K562 (cell line): ENCODE data around the gene SYNPR. TPM values are rescaled to one million over a fixed set of nuclear protein-coding genes. Genes with fewer than 3 reads are reported as not detected.

Experiments used
- ATAC-seq: fragments of 200-7000 bp; cut with Tn5 transposase; 3 replicates; pipeline ENCODE4 v1.9.1; 2020; ENCODE audit warnings: moderate library complexity
- BruUV-seq: library from RNA; stranded (reverse); fragments of 400-500 nt; replicated peaks from 2 replicates; lab custom pipeline; 2021; lab: Mats Ljungman, UMichigan
- CTCF ChIA-PET: fragments of 300-600 bp; formaldehyde crosslinking; extraction: SDS; loops from one replicate; lab custom pipeline; 2021; ENCODE audit warnings: low intra/inter-chr PET ratio; lab: Yijun Ruan, JAX
- POLR2A ChIA-PET: fragments of 300-600, 350-650 bp; sonication (Branson Sonifier 250); formaldehyde crosslinking; extraction: SDS; loops from one replicate; lab custom pipeline; 2021; ENCODE audit warnings: antibody characterized with exemption, inconsistent platforms; lab: Yijun Ruan, JAX
- DNase-seq, 4 experiments: peaks; one replicate each; pipeline versions ENCODE4 v3.0.0 to v3.0.0-alpha.2; 2011 to 2018; ENCODE audit warnings: low spot score in 3 of 4, mixed read lengths in 3 of 4; ENCODE audit errors: extremely low read depth in 1 of 4
- FAIRE-seq: peaks from 2 replicates; lab custom pipeline; 2011; peaks lifted over from hg19 to GRCh38; lab: Jason Lieb, UNC
- H2AFZ ChIP-seq: 2 replicates; pipeline ENCODE4 v1.6.0; 2011; ENCODE audit warnings: low read depth, low read length, control low read depth, inconsistent platforms
- H3K27ac ChIP-seq: fragments of 200-600 bp; 3 replicates; pipeline ENCODE4 v1.8.0; 2011; ENCODE audit warnings: low read depth, mild to moderate bottlenecking, control low read depth, inconsistent platforms, low read length, moderate library complexity, mixed read lengths; ENCODE audit errors: extremely low read depth
- H3K27me3 ChIP-seq, 2 experiments: fragments of 300-600 bp in 1 of 2; 2 replicates in 1 of 2; 3 replicates in 1 of 2; pipeline versions ENCODE4 v1.6.0 to v1.8.0; 2011; ENCODE audit warnings: inconsistent platforms in 2 of 2, low read length in 2 of 2, mild to moderate bottlenecking in 1 of 2, mixed read lengths in 1 of 2, moderate library complexity in 1 of 2; ENCODE audit not compliant: control insufficient read depth in 2 of 2, insufficient read depth in 2 of 2
- H3K36me3 ChIP-seq: fragments of 300-600 bp; 3 replicates; pipeline ENCODE4 v1.8.0; 2011; ENCODE audit warnings: mild to moderate bottlenecking, low read length, inconsistent platforms; ENCODE audit not compliant: control insufficient read depth, insufficient read depth
- H3K4me1 ChIP-seq, 2 experiments: fragments of 200-600 bp in 1 of 2; replicated peaks in 1 of 2; 2 replicates in 1 of 2; 3 replicates in 1 of 2; pipeline versions ENCODE4 v1.5.1 to v1.8.0; 2011; ENCODE audit warnings: inconsistent platforms in 2 of 2, low read length in 2 of 2, mild to moderate bottlenecking in 1 of 2, mixed read lengths in 1 of 2, moderate library complexity in 1 of 2; ENCODE audit not compliant: control insufficient read depth in 2 of 2, insufficient read depth in 2 of 2
- H3K4me2 ChIP-seq: 2 replicates; pipeline ENCODE4 v1.6.1; 2011; ENCODE audit warnings: low read length, control low read depth, inconsistent platforms, mixed read lengths; ENCODE audit not compliant: insufficient read depth
- H3K4me3 ChIP-seq: fragments of 200-600 bp; sonication (generic), shearing (Covaris generic); 2 replicates; pipeline ENCODE4 v1.5.1; 2016; ENCODE audit warnings: control low read depth, inconsistent platforms
- H3K79me2 ChIP-seq: fragments of 200-600 bp; 3 replicates; pipeline ENCODE4 v1.8.0; 2011; ENCODE audit warnings: low read length, inconsistent platforms; ENCODE audit not compliant: control insufficient read depth, insufficient read depth
- H3K9ac ChIP-seq, 2 experiments: 2 replicates each; pipeline versions ENCODE4 v1.6.0 to v1.6.1; 2011; ENCODE audit warnings: low read depth in 2 of 2, low read length in 2 of 2, control low read depth in 1 of 2, inconsistent platforms in 1 of 2, mild to moderate bottlenecking in 1 of 2, mixed read lengths in 1 of 2; ENCODE audit not compliant: insufficient read depth in 1 of 2
- H3K9me1 ChIP-seq: one replicate; pipeline ENCODE4 v1.6.0; 2011; ENCODE audit warnings: inconsistent platforms, mild to moderate bottlenecking, low read length, moderate library complexity; ENCODE audit not compliant: control insufficient read depth, insufficient read depth
- H3K9me3 ChIP-seq: replicated peaks from 2 replicates; pipeline ENCODE4 v1.5.1; 2011; ENCODE audit warnings: low read depth, low read length, inconsistent platforms; ENCODE audit not compliant: control insufficient read depth, insufficient read depth
- H4K20me1 ChIP-seq: replicated peaks from 2 replicates; pipeline ENCODE4 v1.6.1; 2011; ENCODE audit warnings: low read length, inconsistent platforms, mixed read lengths; ENCODE audit not compliant: control insufficient read depth, insufficient read depth
- ARNT ChIP-seq, 2 experiments: fragments of 450-650 bp; IDR thresholded peaks; 2 replicates each; pipeline ENCODE4 v1.6.1; 2016; ENCODE audit warnings: mild to moderate bottlenecking in 1 of 2
- CBX2 ChIP-seq: fragments of 200-600 bp; sonication (generic); IDR thresholded peaks from one replicate; pipeline ENCODE4 v1.6.1; 2012; ENCODE audit warnings: mild to moderate bottlenecking, low read length, inconsistent platforms; ENCODE audit not compliant: insufficient read depth, poor library complexity, severe bottlenecking
- HDAC8 ChIP-seq: fragments of 450-650 bp; IDR thresholded peaks from 2 replicates; pipeline ENCODE4 v1.6.1; 2016; ENCODE audit warnings: mild to moderate bottlenecking, missing genetic modification characterization, moderate library complexity, missing compliant biosample characterization
- HDGF ChIP-seq: fragments of 450-650 bp; IDR thresholded peaks from 2 replicates; pipeline ENCODE4 v1.6.1; 2016
- HNRNPL ChIP-seq: fragments of 200-400 bp; formaldehyde crosslinking; IDR thresholded peaks from 2 replicates; pipeline ENCODE4 v1.6.1; 2017; ENCODE audit warnings: low read depth, mild to moderate bottlenecking, low read length
- KAT2B ChIP-seq: IDR thresholded peaks from one replicate; pipeline ENCODE4 v1.6.1; 2012; ENCODE audit warnings: low read depth, mild to moderate bottlenecking, control low read depth, inconsistent platforms, low read length, moderate library complexity
- LEF1 ChIP-seq: fragments of 450-650 bp; IDR thresholded peaks from 2 replicates; pipeline ENCODE4 v1.6.1; 2016; ENCODE audit warnings: mild to moderate bottlenecking
- PHF20 ChIP-seq: fragments of 450-650 bp; IDR thresholded peaks from 2 replicates; pipeline ENCODE4 v1.6.1; 2018; ENCODE audit not compliant: partially characterized antibody
- RNF219 ChIP-seq: fragments of 250-450 bp; sonication (Bioruptor Pico); IDR thresholded peaks from 2 replicates; pipeline ENCODE4 v1.5.0; 2022; ENCODE audit warnings: mild to moderate bottlenecking
- SMARCB1 ChIP-seq: IDR thresholded peaks from 2 replicates; pipeline ENCODE4 v1.6.1; 2011; ENCODE audit warnings: improper control_type of control experiment, low read depth; ENCODE audit not compliant: insufficient read length
- STAG1 ChIP-seq: sonication (generic); formaldehyde crosslinking; IDR thresholded peaks from 2 replicates; pipeline ENCODE4 v1.5.0; 2020; ENCODE audit warnings: missing genetic modification reagents, borderline replicate concordance
- ZNF3 ChIP-seq: fragments of 250-450 bp; sonication (Bioruptor Pico); IDR thresholded peaks from 2 replicates; pipeline ENCODE4 v1.5.0; 2021; ENCODE audit warnings: mild to moderate bottlenecking, moderate library complexity
- ZNF384 ChIP-seq: IDR thresholded peaks from 2 replicates; pipeline ENCODE4 v1.6.1; 2012; ENCODE audit warnings: low read depth, low read length, improper control_type of control experiment
- ZNF76 ChIP-seq: fragments of 250-450 bp; sonication (Bioruptor Pico); IDR thresholded peaks from 2 replicates; pipeline ENCODE4 v1.4.0; 2020; ENCODE audit warnings: mild to moderate bottlenecking, moderate library complexity, borderline replicate concordance
- WGBS: fragments of 100-300 bp; shearing (Covaris generic); methylation state at CpG from one replicate; pipeline ENCODE4 v1.1.6; 2016; ENCODE audit warnings: low coverage, mixed read lengths; ENCODE audit not compliant: insufficient coverage; ENCODE audit errors: missing lambda C conversion rate; 5-methylcytosine and 5-hydroxymethylcytosine counted together
- in situ Hi-C: fragments of 300-500 bp; cut with MboI; formaldehyde crosslinking; loops from 4 replicates; pipeline ENCODE4 v1.15.0; 2018; ENCODE audit warnings: inconsistent platforms, mixed read lengths
- intact Hi-C: fragments of 100-400 bp; cut with micrococcal nuclease; formaldehyde crosslinking; loops from 2 replicates; pipeline ENCODE4 v1.14.2; 2022
- polyA plus RNA-seq, 8 experiments: library from polyadenylated mRNA; depleted of rRNA in 4 of 8; stranded (reverse) in 5 of 8; unstranded in 3 of 8; fragments of >200 nt; fragmentation: Nextera tagmentation in 2 of 8; fragmentation: Illumina TruSeq in 1 of 8; extraction: Ambion mirVana in 2 of 8; extraction: Trizol in 1 of 8; gene quantifications; 2 replicates each; pipeline versions ENCODE4 v1.2.1 to v1.2.3, GENCODE V29; 2011 to 2014; ENCODE audit warnings: inconsistent platforms in 1 of 8, missing spikeins in 1 of 8
- total RNA-seq, 7 experiments: library from RNA; depleted of rRNA in 6 of 7; stranded (reverse); fragments of >200 nt in 6 of 7; fragmentation: Illumina TruSeq in 2 of 7; extraction: Trizol in 2 of 7; gene quantifications; 2 replicates each; pipeline versions ENCODE4 v1.2.1 to v1.2.3, GENCODE V29; 2011 to 2021; ENCODE audit warnings: low replicate concordance in 1 of 7
- TF ChIP-seq, protein P1 (sequence below): fragments of 250-450 bp; sonication (Bioruptor Pico); IDR thresholded peaks from 2 replicates; pipeline ENCODE4 v1.5.1; 2021; ENCODE audit warnings: mild to moderate bottlenecking
- TF ChIP-seq, protein P2 (sequence below): fragments of 450-650 bp; IDR thresholded peaks from 2 replicates; pipeline ENCODE4 v1.6.1; 2016; ENCODE audit warnings: low read depth, mild to moderate bottlenecking, moderate library complexity
- TF ChIP-seq, protein P3 (sequence below): fragments of 450-650 bp; formaldehyde crosslinking; IDR thresholded peaks from 2 replicates; pipeline ENCODE4 v1.4.0; 2022; ENCODE audit warnings: missing genetic modification characterization

Gene SYNPR
- total and polyA plus RNA-seq, 9 of the 15 experiments (the other 6 are each of a cell fraction or from before 2014, with no cell fraction given): not detected

- ATAC-seq (no peak), DNase-seq (no peak), FAIRE-seq (no peak)
- Histone ChIP-seq H3K9me3 (no peaks in the 10 kb centered on the region), H3K27ac (no peak overlapping the region), H3K36me3 (no peaks in the 10 kb centered on the region), H3K4me3 (no peak overlapping the region), H3K9me1 (no peaks in the 10 kb centered on the region), H3K27me3 (no peaks in the 10 kb centered on the region), H2AFZ (no peak overlapping the region), H3K4me2 (no peak overlapping the region), H4K20me1 (no peaks in the 10 kb centered on the region), H3K9ac (no peak overlapping the region), H3K79me2 (no peaks in the 10 kb centered on the region), H3K4me1 (no peaks in the 10 kb centered on the region)
- in situ Hi-C loops: no loop called here
- WGBS: 0% methylated on average over 1 of the region's 1 CpG
- TF ChIP-seq, protein P1, sequence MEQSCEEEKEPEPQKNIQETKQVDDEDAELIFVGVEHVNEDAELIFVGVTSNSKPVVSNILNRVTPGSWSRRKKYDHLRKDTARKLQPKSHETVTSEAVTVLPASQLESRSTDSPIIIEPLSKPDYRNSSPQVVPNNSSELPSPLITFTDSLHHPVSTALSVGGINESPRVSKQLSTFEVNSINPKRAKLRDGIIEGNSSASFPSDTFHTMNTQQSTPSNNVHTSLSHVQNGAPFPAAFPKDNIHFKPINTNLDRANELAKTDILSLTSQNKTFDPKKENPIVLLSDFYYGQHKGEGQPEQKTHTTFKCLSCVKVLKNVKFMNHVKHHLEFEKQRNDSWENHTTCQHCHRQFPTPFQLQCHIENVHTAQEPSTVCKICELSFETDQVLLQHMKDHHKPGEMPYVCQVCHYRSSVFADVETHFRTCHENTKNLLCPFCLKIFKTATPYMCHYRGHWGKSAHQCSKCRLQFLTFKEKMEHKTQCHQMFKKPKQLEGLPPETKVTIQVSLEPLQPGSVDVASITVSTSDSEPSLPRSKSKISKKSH (CRISPR knock-in tag): no peak
- TF ChIP-seq CBX2: no peak
- no peak for TF ChIP-seq HDGF
- TF ChIP-seq ZNF76 (CRISPR knock-in tag): no peak
- TF ChIP-seq ZNF3: no peak
- no peak for TF ChIP-seq PHF20
- TF ChIP-seq, protein P2, sequence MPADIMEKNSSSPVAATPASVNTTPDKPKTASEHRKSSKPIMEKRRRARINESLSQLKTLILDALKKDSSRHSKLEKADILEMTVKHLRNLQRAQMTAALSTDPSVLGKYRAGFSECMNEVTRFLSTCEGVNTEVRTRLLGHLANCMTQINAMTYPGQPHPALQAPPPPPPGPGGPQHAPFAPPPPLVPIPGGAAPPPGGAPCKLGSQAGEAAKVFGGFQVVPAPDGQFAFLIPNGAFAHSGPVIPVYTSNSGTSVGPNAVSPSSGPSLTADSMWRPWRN: no peak
- no peak for TF ChIP-seq RNF219
- TF ChIP-seq SMARCB1: no peak
- no peak for TF ChIP-seq STAG1
- TF ChIP-seq HDAC8 (tag): no peak
- no peak for TF ChIP-seq KAT2B
- no peak for TF ChIP-seq HNRNPL
- no peak for TF ChIP-seq ARNT (IDR thresholded peaks at IDR 0.05)
- no peak for TF ChIP-seq ZNF384
- TF ChIP-seq LEF1: no peak
- TF ChIP-seq, protein P3, sequence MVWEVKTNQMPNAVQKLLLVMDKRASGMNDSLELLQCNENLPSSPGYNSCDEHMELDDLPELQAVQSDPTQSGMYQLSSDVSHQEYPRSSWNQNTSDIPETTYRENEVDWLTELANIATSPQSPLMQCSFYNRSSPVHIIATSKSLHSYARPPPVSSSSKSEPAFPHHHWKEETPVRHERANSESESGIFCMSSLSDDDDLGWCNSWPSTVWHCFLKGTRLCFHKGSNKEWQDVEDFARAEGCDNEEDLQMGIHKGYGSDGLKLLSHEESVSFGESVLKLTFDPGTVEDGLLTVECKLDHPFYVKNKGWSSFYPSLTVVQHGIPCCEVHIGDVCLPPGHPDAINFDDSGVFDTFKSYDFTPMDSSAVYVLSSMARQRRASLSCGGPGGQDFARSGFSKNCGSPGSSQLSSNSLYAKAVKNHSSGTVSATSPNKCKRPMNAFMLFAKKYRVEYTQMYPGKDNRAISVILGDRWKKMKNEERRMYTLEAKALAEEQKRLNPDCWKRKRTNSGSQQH (CRISPR knock-in tag): no peak
- BruUV-seq: no TSS peak
- CTCF ChIA-PET: no interaction called here
- intact Hi-C loops: no loop called here
- POLR2A ChIA-PET: no interaction called here
Observed at GRCh38 chr3:63538919-63539318, 260.8 kb downstream of the SYNPR start.
